IMR-90 (cell line): ENCODE measurements around the gene HYOU1. TPM values are rescaled to one million over a fixed set of nuclear protein-coding genes. Genes with fewer than 3 reads are reported as not detected.

ENCODE experiments used
- ATAC-seq: fragments of 200-7000 bp; cut with Tn5 transposase; 2 replicates; pipeline ENCODE4 v1.9.1; 2020; ENCODE audit warnings: low read depth, mild to moderate bottlenecking, moderate library complexity
- BruUV-seq: library from RNA; stranded (reverse); fragments of 400-500 nt; replicated peaks from 2 replicates; lab custom pipeline; 2021; lab: Mats Ljungman, UMichigan
- CTCF ChIA-PET: fragments of 300-600 bp; formaldehyde crosslinking; extraction: SDS; loops from one replicate; lab custom pipeline; 2021; ENCODE audit warnings: antibody characterized with exemption; lab: Yijun Ruan, JAX
- POLR2A ChIA-PET: fragments of 300-600 bp; sonication (Branson Sonifier 250); formaldehyde crosslinking; loops from one replicate; lab custom pipeline; 2022; ENCODE audit warnings: antibody characterized with exemption; ENCODE audit not compliant: unreplicated experiment; lab: Charles Lee
- DNase-seq: peaks from one replicate; pipeline ENCODE4 v3.0.0; 2013
- H2AFZ ChIP-seq: replicated peaks from 2 replicates; pipeline ENCODE3; 2013; ENCODE audit warnings: low read length, mild to moderate bottlenecking; ENCODE audit not compliant: poor library complexity
- H2AK5ac ChIP-seq: 2 replicates; pipeline ENCODE4 v1.6.1; 2013; ENCODE audit warnings: low read depth, low read length, inconsistent platforms
- H2AK9ac ChIP-seq: replicated peaks from 2 replicates; pipeline ENCODE3; 2013; ENCODE audit warnings: mild to moderate bottlenecking, low read depth, low read length, moderate library complexity; ENCODE audit not compliant: poor library complexity
- H2BK120ac ChIP-seq: 2 replicates; pipeline ENCODE4 v1.6.1; 2013; ENCODE audit warnings: low read depth, low read length, inconsistent platforms
- H2BK15ac ChIP-seq: 3 replicates; pipeline ENCODE4 v1.6.1; 2013; ENCODE audit warnings: low read depth, low read length, inconsistent platforms
- H2BK20ac ChIP-seq: 2 replicates; pipeline ENCODE4 v1.6.1; 2013; ENCODE audit warnings: low read depth, mild to moderate bottlenecking, inconsistent platforms, low read length, moderate library complexity
- H2BK5ac ChIP-seq: 2 replicates; pipeline ENCODE4 v1.6.1; 2013; ENCODE audit warnings: mild to moderate bottlenecking, low read depth, low read length, inconsistent platforms; ENCODE audit not compliant: poor library complexity, severe bottlenecking
- H3K14ac ChIP-seq: replicated peaks from 2 replicates; pipeline ENCODE4 v1.6.1; 2013; ENCODE audit warnings: low read depth, low read length, inconsistent platforms
- H3K18ac ChIP-seq: 2 replicates; pipeline ENCODE4 v1.6.1; 2013; ENCODE audit warnings: low read depth, low read length, control low read depth
- H3K23ac ChIP-seq: 2 replicates; pipeline ENCODE4 v1.6.1; 2013; ENCODE audit warnings: low read depth, low read length, inconsistent platforms
- H3K27ac ChIP-seq: 2 replicates; pipeline ENCODE4 v1.5.1; 2013; ENCODE audit warnings: mild to moderate bottlenecking, control low read depth, low read length; ENCODE audit not compliant: insufficient read depth
- H3K27me3 ChIP-seq: 2 replicates; pipeline ENCODE4 v1.6.1; 2013; ENCODE audit warnings: low read length; ENCODE audit not compliant: control insufficient read depth, insufficient read depth
- H3K36me3 ChIP-seq: 2 replicates; pipeline ENCODE4 v1.6.1; 2013; ENCODE audit warnings: low read length, mixed read lengths; ENCODE audit not compliant: control insufficient read depth, insufficient read depth
- H3K4ac ChIP-seq: 2 replicates; pipeline ENCODE4 v1.6.1; 2013; ENCODE audit warnings: low read depth, low read length, inconsistent platforms
- H3K4me1 ChIP-seq: 2 replicates; pipeline ENCODE4 v1.6.1; 2013; ENCODE audit warnings: low read length, mixed read lengths; ENCODE audit not compliant: control insufficient read depth, insufficient read depth
- H3K4me2 ChIP-seq: 2 replicates; pipeline ENCODE4 v1.6.1; 2013; ENCODE audit warnings: low read depth, mild to moderate bottlenecking, control low read depth, low read length, moderate library complexity
- H3K4me3 ChIP-seq: 2 replicates; pipeline ENCODE4 v1.5.1; 2013; ENCODE audit warnings: low read depth, mild to moderate bottlenecking, control low read depth, low read length, moderate library complexity; ENCODE audit not compliant: insufficient read depth
- H3K56ac ChIP-seq: 2 replicates; pipeline ENCODE4 v1.6.1; 2013; ENCODE audit warnings: low read length, inconsistent platforms; ENCODE audit not compliant: insufficient read depth; ENCODE audit errors: extremely low read depth
- H3K79me1 ChIP-seq, 2 experiments: 2 replicates each; pipeline ENCODE4 v1.6.1; 2013; ENCODE audit warnings: low read length in 2 of 2, inconsistent platforms in 1 of 2, low read depth in 1 of 2
- H3K9ac ChIP-seq: 2 replicates; pipeline ENCODE4 v1.6.1; 2013; ENCODE audit warnings: low read depth, low read length, control low read depth
- H3K9me1 ChIP-seq: 2 replicates; pipeline ENCODE4 v1.6.1; 2013; ENCODE audit warnings: low read length, inconsistent platforms; ENCODE audit not compliant: insufficient read depth
- H3K9me3 ChIP-seq: 2 replicates; pipeline ENCODE4 v1.6.1; 2013; ENCODE audit warnings: low read length; ENCODE audit not compliant: control insufficient read depth, insufficient read depth
- H4K20me1 ChIP-seq: 2 replicates; pipeline ENCODE4 v1.6.1; 2013; ENCODE audit warnings: low read length, inconsistent platforms; ENCODE audit not compliant: insufficient read depth
- H4K5ac ChIP-seq: 2 replicates; pipeline ENCODE4 v1.6.1; 2013; ENCODE audit warnings: mild to moderate bottlenecking, low read depth, low read length, control low read depth
- H4K8ac ChIP-seq, 2 experiments: 2 replicates each; pipeline ENCODE4 v1.6.1; 2013; ENCODE audit warnings: low read depth in 2 of 2, low read length in 2 of 2, control low read depth in 1 of 2, inconsistent platforms in 1 of 2
- H4K91ac ChIP-seq: 2 replicates; pipeline ENCODE4 v1.6.1; 2013; ENCODE audit warnings: low read depth, low read length, inconsistent platforms; ENCODE audit not compliant: insufficient read depth
- CEBPB ChIP-seq: IDR thresholded peaks from 2 replicates; pipeline ENCODE4 v1.6.1; 2012; ENCODE audit warnings: low read depth, low read length, improper control_type of control experiment
- FOS ChIP-seq: fragments of 150-350 bp; IDR thresholded peaks from 2 replicates; pipeline ENCODE4 v1.6.1; 2016; ENCODE audit warnings: low read depth, low read length
- MAFK ChIP-seq: IDR thresholded peaks from 2 replicates; pipeline ENCODE4 v1.6.1; 2012; ENCODE audit warnings: low read depth, low read length, improper control_type of control experiment
- MAZ ChIP-seq: IDR thresholded peaks from 2 replicates; pipeline ENCODE4 v1.6.1; 2012; ENCODE audit warnings: low read depth, mild to moderate bottlenecking, low read length, improper control_type of control experiment, moderate library complexity, borderline replicate concordance
- MXI1 ChIP-seq: IDR thresholded peaks from 2 replicates; pipeline ENCODE4 v1.6.1; 2012; ENCODE audit warnings: low read depth, mild to moderate bottlenecking, low read length, moderate library complexity, borderline replicate concordance
- POLR2A ChIP-seq: IDR thresholded peaks from 2 replicates; pipeline ENCODE4 v1.6.1; 2012; ENCODE audit warnings: mild to moderate bottlenecking, low read depth, low read length
- RAD21 ChIP-seq: IDR thresholded peaks from 2 replicates; pipeline ENCODE4 v1.6.1; 2012; ENCODE audit warnings: low read length, improper control_type of control experiment
- RCOR1 ChIP-seq: IDR thresholded peaks from 2 replicates; pipeline ENCODE4 v1.6.1; 2012; ENCODE audit warnings: mild to moderate bottlenecking, low read length, improper control_type of control experiment; ENCODE audit not compliant: insufficient replicate concordance
- WGBS, 2 experiments: methylation state at CpG; one replicate each; pipeline versions ENCODE4 v1.1.5 to v1.1.7; 2013; ENCODE audit warnings: missing lambda C conversion rate in 2 of 2; ENCODE audit not compliant: insufficient read length in 1 of 2; ENCODE audit errors: extremely low coverage in 2 of 2; 5-methylcytosine and 5-hydroxymethylcytosine counted together
- dilution Hi-C: fragments of 300-500 bp; cut with HindIII; formaldehyde crosslinking; loops from one replicate; pipeline ENCODE4 v1.14.3; 2018; ENCODE audit warnings: low sequenced_read_pairs; ENCODE audit not compliant: unreplicated experiment
- in situ Hi-C: fragments of 300-500 bp; cut with MboI; formaldehyde crosslinking; loops from 3 replicates; pipeline ENCODE4 v1.14.3; 2019; ENCODE audit warnings: low sequenced_read_pairs, inconsistent platforms, mixed read lengths
- intact Hi-C: fragments of 100-400 bp; cut with micrococcal nuclease; formaldehyde crosslinking; loops from 2 replicates; pipeline ENCODE4 v1.10.0; 2022
- polyA plus RNA-seq, 3 experiments: library from polyadenylated mRNA; depleted of rRNA; stranded (reverse); fragments of >200 nt; gene quantifications; 2 replicates each; pipeline ENCODE4 v1.2.3, GENCODE V29; 2012; ENCODE audit warnings: low replicate concordance in 1 of 3
- total RNA-seq: library from RNA; depleted of rRNA; stranded (reverse); fragments of >200 nt; gene quantifications from 2 replicates; pipeline ENCODE4 v1.2.3, GENCODE V29; 2012
- TF ChIP-seq, protein P1 (sequence below): fragments of 150-350 bp; IDR thresholded peaks from 2 replicates; pipeline ENCODE4 v1.6.1; 2016; ENCODE audit warnings: low read depth, mild to moderate bottlenecking, low read length, moderate library complexity, borderline replicate concordance

Gene HYOU1
- total and polyA plus RNA-seq, 2 of the 4 experiments (the other 2 are of a cell fraction) = 117 to 181 TPM

DNA sequence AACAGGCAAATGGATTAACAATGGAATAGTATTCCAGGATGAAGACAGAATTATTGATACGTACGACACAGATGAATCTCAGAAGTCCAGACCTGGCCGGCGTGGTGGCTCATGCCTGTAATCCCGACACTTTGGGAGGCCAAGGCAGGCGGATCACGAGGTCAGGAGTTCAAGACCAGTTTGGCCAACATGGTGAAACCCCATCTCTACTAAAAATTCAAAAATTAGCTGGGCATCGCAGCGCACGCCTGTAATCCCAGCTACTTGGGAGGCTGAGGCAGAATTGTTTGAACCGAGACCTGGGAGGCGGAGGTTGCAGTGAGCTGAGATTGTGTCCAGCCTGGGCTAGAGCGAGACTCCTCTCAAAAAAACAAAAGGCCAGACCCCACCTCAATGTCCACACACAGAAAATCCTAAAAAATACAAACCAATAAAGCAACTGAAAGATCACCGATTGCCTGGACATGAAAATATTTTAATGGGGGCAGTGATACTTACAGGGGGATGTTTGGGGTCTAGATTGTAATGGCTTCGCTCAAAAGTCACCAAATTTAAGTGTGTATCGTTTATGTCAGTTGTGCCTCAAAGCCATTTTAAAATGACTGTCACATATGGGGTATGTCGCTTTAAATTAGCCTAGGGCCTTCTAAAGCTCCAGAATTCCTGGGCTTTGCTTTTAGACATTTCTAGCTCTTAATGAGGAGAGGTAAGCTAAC is 42.6 kb downstream of the HYOU1 start:
- Histone ChIP-seq H3K4ac (no peak overlapping the region), H3K56ac (no peak overlapping the region), H3K9me1 (no peaks in the 10 kb centered on the region), H2BK5ac (no peak overlapping the region), H4K20me1 (peaks cover 33% of the 10 kb centered on the region), H4K8ac (no peak overlapping the region), H2AFZ (no peak overlapping the region), H3K9ac (no peak overlapping the region), H3K36me3 (peaks cover 42% of the 10 kb centered on the region), H2BK15ac (no peak overlapping the region), H3K9me3 (no peaks in the 10 kb centered on the region), H3K27me3 (no peaks in the 10 kb centered on the region), H2AK5ac (no peak overlapping the region), H4K5ac (no peak overlapping the region), H2BK20ac (no peak overlapping the region), H3K4me1 (peaks cover 1% of the 10 kb centered on the region; the same call in 1 of the 2 replicates), H2AK9ac (no peak overlapping the region), H3K4me2 (no peak overlapping the region), H3K14ac (no peak overlapping the region), H3K23ac (no peak overlapping the region), H4K91ac (no peak overlapping the region), H3K27ac (no peak overlapping the region), H2BK120ac (no peak overlapping the region), H3K18ac (no peak overlapping the region), H3K79me1 (peaks cover 12 to 58% of the 10 kb centered on the region in 2 experiments; a peak in 2 of 4 replicates), H3K4me3 (no peak overlapping the region)
- 100% methylated on average over 4 of the region's 17 CpGs; no CpG with 5 or more reads in 1 of the 2 experiments for WGBS, 2 experiments
- ATAC-seq (no peak), DNase-seq (no peak)
- dilution Hi-C loops = no loop called here
- TF ChIP-seq POLR2A (peak; percentile 20; the same call in 1 of the 2 replicates), FOS (no peak), RCOR1 (no peak), MXI1 (no peak), RAD21 (no peak), MAZ (no peak), CEBPB (no peak), MAFK (no peak)
- TF ChIP-seq, protein P1, sequence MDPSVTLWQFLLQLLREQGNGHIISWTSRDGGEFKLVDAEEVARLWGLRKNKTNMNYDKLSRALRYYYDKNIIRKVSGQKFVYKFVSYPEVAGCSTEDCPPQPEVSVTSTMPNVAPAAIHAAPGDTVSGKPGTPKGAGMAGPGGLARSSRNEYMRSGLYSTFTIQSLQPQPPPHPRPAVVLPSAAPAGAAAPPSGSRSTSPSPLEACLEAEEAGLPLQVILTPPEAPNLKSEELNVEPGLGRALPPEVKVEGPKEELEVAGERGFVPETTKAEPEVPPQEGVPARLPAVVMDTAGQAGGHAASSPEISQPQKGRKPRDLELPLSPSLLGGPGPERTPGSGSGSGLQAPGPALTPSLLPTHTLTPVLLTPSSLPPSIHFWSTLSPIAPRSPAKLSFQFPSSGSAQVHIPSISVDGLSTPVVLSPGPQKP = no peak
- BruUV-seq = no TSS peak
- CTCF ChIA-PET = interaction anchor here (0.6 kb wide), 1 partner anchor 314 kb away, joined by 5 read pairs; no protein-coding TSS in a partner anchor
- POLR2A ChIA-PET = interaction anchor here (0.6 kb wide), 1 partner anchor 455 kb away, joined by 8 read pairs; no protein-coding TSS in a partner anchor
- intact Hi-C loops = no loop called here
- in situ Hi-C loops = no loop called here
